Liver (tissue), 9 donors: ENCODE data around the gene GRIN2A. TPM values are rescaled to one million over a fixed set of nuclear protein-coding genes. Genes with fewer than 3 reads are reported as not detected.

ENCODE experiments used
- DNase-seq: peaks from one replicate; pipeline ENCODE4 v3.0.0-alpha.2; 2017; ENCODE audit warnings: low spot score
- H3K27ac ChIP-seq, 2 donors: one replicate each; pipeline ENCODE4 v1.7.0; 2013; ENCODE audit warnings: inconsistent platforms in 2 of 2, low read length in 2 of 2, control low read depth in 1 of 2, low read depth in 1 of 2, mild to moderate bottlenecking in 1 of 2
- H3K27me3 ChIP-seq, 4 donors: one replicate each; pipeline versions ENCODE4 v1.6.1 to v1.7.0; 2013; ENCODE audit warnings: low read length in 3 of 4, inconsistent platforms in 1 of 4, mild to moderate bottlenecking in 1 of 4, moderate library complexity in 1 of 4; ENCODE audit not compliant: control insufficient read depth in 4 of 4, insufficient read depth in 4 of 4
- H3K36me3 ChIP-seq, 4 donors: one replicate each; pipeline versions ENCODE4 v1.6.1 to v1.7.0; 2013; ENCODE audit warnings: low read length in 3 of 4, mild to moderate bottlenecking in 3 of 4, low read depth in 1 of 4, moderate library complexity in 1 of 4; ENCODE audit not compliant: control insufficient read depth in 4 of 4, insufficient read depth in 3 of 4
- H3K4me1 ChIP-seq, 4 donors: one replicate each; pipeline versions ENCODE4 v1.6.1 to v1.7.0; 2013; ENCODE audit warnings: low read length in 3 of 4, mild to moderate bottlenecking in 3 of 4, moderate library complexity in 1 of 4; ENCODE audit not compliant: control insufficient read depth in 4 of 4, insufficient read depth in 4 of 4
- H3K4me3 ChIP-seq, 3 donors: one replicate each; pipeline versions ENCODE4 v1.6.1 to v1.7.0; 2013; ENCODE audit warnings: low read length in 3 of 3, control low read depth in 1 of 3, low read depth in 1 of 3, mild to moderate bottlenecking in 1 of 3
- H3K9ac ChIP-seq, 2 donors: one replicate each; pipeline ENCODE4 v1.7.0; 2013; ENCODE audit warnings: low read length in 2 of 2, mild to moderate bottlenecking in 2 of 2, moderate library complexity in 2 of 2, control low read depth in 1 of 2, low read depth in 1 of 2
- H3K9me3 ChIP-seq, 4 donors: one replicate each; pipeline versions ENCODE4 v1.6.1 to v1.7.0; 2013; ENCODE audit warnings: low read length in 3 of 4; ENCODE audit not compliant: control insufficient read depth in 4 of 4
- ATF3 ChIP-seq: IDR thresholded peaks from 2 replicates; pipeline ENCODE4 v1.6.1; 2016; ENCODE audit warnings: antibody characterized with exemption
- EGR1 ChIP-seq, 2 donors: IDR thresholded peaks; 2 replicates each; pipeline ENCODE4 v1.6.1; 2016 to 2018; ENCODE audit warnings: antibody characterized with exemption in 2 of 2, low read depth in 2 of 2
- FOXA1 ChIP-seq: IDR thresholded peaks from 2 replicates; pipeline ENCODE4 v1.6.1; 2016; ENCODE audit warnings: antibody characterized with exemption
- FOXA2 ChIP-seq: IDR thresholded peaks from 2 replicates; pipeline ENCODE4 v1.6.1; 2016; ENCODE audit warnings: antibody characterized with exemption
- GABPA ChIP-seq, 2 donors: IDR thresholded peaks in 1 of 2; conservative IDR thresholded peaks in 1 of 2; 2 replicates each; pipeline ENCODE4 v1.6.1; 2016; ENCODE audit warnings: antibody characterized with exemption in 2 of 2, mild to moderate bottlenecking in 1 of 2, moderate library complexity in 1 of 2
- HNF4A ChIP-seq, 2 donors: conservative IDR thresholded peaks; 2 replicates each; pipeline ENCODE4 v1.6.1; 2016; ENCODE audit warnings: antibody characterized with exemption in 2 of 2, mild to moderate bottlenecking in 2 of 2
- JUND ChIP-seq, 2 donors: IDR thresholded peaks; 2 replicates each; pipeline ENCODE4 v1.6.1; 2016; ENCODE audit warnings: antibody characterized with exemption in 2 of 2
- NR2F2 ChIP-seq: IDR thresholded peaks from 2 replicates; pipeline ENCODE4 v1.6.1; 2016; ENCODE audit warnings: antibody characterized with exemption
- RAD21 ChIP-seq, 2 donors: IDR thresholded peaks; 2 replicates each; pipeline ENCODE4 v1.6.1; 2016; ENCODE audit warnings: antibody characterized with exemption in 2 of 2, mild to moderate bottlenecking in 2 of 2
- REST ChIP-seq: IDR thresholded peaks from 2 replicates; pipeline ENCODE4 v1.6.1; 2016; ENCODE audit warnings: antibody characterized with exemption, mild to moderate bottlenecking
- RXRA ChIP-seq, 2 donors: IDR thresholded peaks; 2 replicates each; pipeline ENCODE4 v1.6.1; 2017 to 2018; ENCODE audit warnings: antibody characterized with exemption in 2 of 2, mild to moderate bottlenecking in 1 of 2
- SP1 ChIP-seq: IDR thresholded peaks from 2 replicates; pipeline ENCODE4 v1.6.1; 2018; ENCODE audit warnings: antibody characterized with exemption, mild to moderate bottlenecking
- TAF1 ChIP-seq: conservative IDR thresholded peaks from 2 replicates; pipeline ENCODE4 v1.6.1; 2016; ENCODE audit warnings: antibody characterized with exemption, mild to moderate bottlenecking
- YY1 ChIP-seq: IDR thresholded peaks from 2 replicates; pipeline ENCODE4 v1.6.1; 2016; ENCODE audit warnings: antibody characterized with exemption, mild to moderate bottlenecking
- WGBS: extraction: QIAGEN DNeasy Blood & Tissue Kit; methylation state at CpG from one replicate; pipeline ENCODE4 v1.1.7; 2013; 5-methylcytosine and 5-hydroxymethylcytosine counted together
- polyA plus RNA-seq, 2 donors: library from polyadenylated mRNA; stranded (reverse) in 1 of 2; unstranded in 1 of 2; fragments of 200-250 nt in 1 of 2; fragments of >200 nt in 1 of 2; fragmentation: Nextera tagmentation in 1 of 2; extraction: Ambion mirVana in 1 of 2; gene quantifications; one replicate each; pipeline versions ENCODE4 v1.2.1 to v1.2.3, GENCODE V29; 2013 to 2015
- total RNA-seq, 2 donors: library from RNA; depleted of rRNA; stranded (reverse); fragments of >200 nt; gene quantifications; one replicate each; pipeline ENCODE4 v1.2.3, GENCODE V29; 2014
- TF ChIP-seq, protein P1 (sequence below): IDR thresholded peaks from 2 replicates; pipeline ENCODE4 v1.6.1; 2016; ENCODE audit warnings: antibody characterized with exemption
- TF ChIP-seq, protein P2 (sequence below): IDR thresholded peaks from 2 replicates; pipeline ENCODE4 v1.6.1; 2016; ENCODE audit warnings: antibody characterized with exemption
- TF ChIP-seq, protein P3 (sequence below): fragments of 150-350 bp; IDR thresholded peaks from 2 replicates; pipeline ENCODE4 v1.5.1; 2017; ENCODE audit warnings: improper control_type of control experiment, low read depth, low read length; ENCODE audit not compliant: missing input control
- donor health status: healthy.
- donor health status: healthy.
- donor health status: healthy.
- donor health status: healthy.
- donor health status: healthy.

The GRIN2A gene
- total and polyA plus RNA-seq, 4 donors, result under 0.01 to 0.08 (median 0.07) TPM; not detected in 1

DNA sequence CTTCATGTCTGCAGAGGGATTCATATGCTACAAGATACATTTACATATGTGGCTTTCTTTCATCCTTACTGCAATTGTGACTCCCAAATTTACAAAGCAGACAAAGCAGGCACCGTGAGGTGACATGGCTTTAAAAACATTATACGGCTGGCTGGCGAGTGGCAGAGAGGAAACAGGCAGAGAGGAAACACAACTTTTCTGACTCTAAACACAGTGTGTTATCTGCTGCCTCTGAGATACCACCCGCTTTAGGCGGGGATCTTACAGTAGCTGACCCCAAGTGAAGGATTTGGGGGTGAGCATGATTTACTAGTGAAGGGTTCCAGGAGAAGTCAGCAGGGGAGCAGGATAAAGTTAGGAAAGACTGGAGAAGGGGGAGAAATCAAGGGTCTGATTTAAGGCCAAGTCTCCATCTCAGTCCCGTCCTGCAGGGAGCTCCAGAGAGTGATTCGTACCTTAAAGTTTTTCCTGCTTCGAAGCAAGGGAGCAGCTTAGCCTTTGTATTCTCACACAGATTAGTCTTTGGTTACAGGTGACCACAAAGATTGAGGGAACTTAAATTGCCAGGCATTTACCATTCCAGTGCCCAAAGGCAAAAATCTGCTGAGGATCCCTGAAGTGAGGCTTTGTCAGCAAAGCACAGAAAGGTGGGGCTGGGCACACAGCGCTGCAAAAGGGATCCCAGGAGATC lies 355.0 kb downstream of the GRIN2A start:
- no peak overlapping the region for H3K4me3 ChIP-seq
- no peak overlapping the region for H3K27ac ChIP-seq
- H3K27me3 ChIP-seq, result peaks cover 0 to 3% (median 0%) of the 10 kb centered on the region in 4 donors
- H3K36me3 ChIP-seq, result no peaks in the 10 kb centered on the region
- H3K9me3 ChIP-seq, result no peaks in the 10 kb centered on the region
- H3K4me1 ChIP-seq, result no peaks in the 10 kb centered on the region
- H3K9ac ChIP-seq, result no peak overlapping the region
- WGBS, result 35% methylated on average over 9 of the region's 9 CpGs
- no peak for DNase-seq
- TF ChIP-seq, protein P1, sequence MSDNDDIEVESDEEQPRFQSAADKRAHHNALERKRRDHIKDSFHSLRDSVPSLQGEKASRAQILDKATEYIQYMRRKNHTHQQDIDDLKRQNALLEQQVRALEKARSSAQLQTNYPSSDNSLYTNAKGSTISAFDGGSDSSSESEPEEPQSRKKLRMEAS, result no peak
- no peak for TF ChIP-seq RAD21 (IDR thresholded peaks at IDR 0.05)
- no peak for TF ChIP-seq JUND (IDR thresholded peaks at IDR 0.05)
- TF ChIP-seq, protein P2, sequence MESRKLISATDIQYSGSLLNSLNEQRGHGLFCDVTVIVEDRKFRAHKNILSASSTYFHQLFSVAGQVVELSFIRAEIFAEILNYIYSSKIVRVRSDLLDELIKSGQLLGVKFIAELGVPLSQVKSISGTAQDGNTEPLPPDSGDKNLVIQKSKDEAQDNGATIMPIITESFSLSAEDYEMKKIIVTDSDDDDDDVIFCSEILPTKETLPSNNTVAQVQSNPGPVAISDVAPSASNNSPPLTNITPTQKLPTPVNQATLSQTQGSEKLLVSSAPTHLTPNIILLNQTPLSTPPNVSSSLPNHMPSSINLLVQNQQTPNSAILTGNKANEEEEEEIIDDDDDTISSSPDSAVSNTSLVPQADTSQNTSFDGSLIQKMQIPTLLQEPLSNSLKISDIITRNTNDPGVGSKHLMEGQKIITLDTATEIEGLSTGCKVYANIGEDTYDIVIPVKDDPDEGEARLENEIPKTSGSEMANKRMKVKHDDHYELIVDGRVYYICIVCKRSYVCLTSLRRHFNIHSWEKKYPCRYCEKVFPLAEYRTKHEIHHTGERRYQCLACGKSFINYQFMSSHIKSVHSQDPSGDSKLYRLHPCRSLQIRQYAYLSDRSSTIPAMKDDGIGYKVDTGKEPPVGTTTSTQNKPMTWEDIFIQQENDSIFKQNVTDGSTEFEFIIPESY, result no peak
- TF ChIP-seq TAF1, result no peak
- no peak for TF ChIP-seq GABPA (IDR thresholded peaks at IDR 0.05 in 1 of 2, conservative IDR thresholded peaks at IDR 0.05 in 1 of 2)
- no peak for TF ChIP-seq SP1

GRCh38 chr16:9826656-9827055 lies 355.6 kb downstream of the GRIN2A start:
- no peaks in the 10 kb centered on the region for H3K4me1 ChIP-seq
- no peaks in the 10 kb centered on the region for H3K36me3 ChIP-seq
- H3K27me3 ChIP-seq, result peaks cover 0 to 3% (median 0%) of the 10 kb centered on the region in 4 donors
- TF ChIP-seq SP1, result no peak
- TF ChIP-seq HNF4A (conservative IDR thresholded peaks at IDR 0.05), result no peak
- TF ChIP-seq, protein P3, sequence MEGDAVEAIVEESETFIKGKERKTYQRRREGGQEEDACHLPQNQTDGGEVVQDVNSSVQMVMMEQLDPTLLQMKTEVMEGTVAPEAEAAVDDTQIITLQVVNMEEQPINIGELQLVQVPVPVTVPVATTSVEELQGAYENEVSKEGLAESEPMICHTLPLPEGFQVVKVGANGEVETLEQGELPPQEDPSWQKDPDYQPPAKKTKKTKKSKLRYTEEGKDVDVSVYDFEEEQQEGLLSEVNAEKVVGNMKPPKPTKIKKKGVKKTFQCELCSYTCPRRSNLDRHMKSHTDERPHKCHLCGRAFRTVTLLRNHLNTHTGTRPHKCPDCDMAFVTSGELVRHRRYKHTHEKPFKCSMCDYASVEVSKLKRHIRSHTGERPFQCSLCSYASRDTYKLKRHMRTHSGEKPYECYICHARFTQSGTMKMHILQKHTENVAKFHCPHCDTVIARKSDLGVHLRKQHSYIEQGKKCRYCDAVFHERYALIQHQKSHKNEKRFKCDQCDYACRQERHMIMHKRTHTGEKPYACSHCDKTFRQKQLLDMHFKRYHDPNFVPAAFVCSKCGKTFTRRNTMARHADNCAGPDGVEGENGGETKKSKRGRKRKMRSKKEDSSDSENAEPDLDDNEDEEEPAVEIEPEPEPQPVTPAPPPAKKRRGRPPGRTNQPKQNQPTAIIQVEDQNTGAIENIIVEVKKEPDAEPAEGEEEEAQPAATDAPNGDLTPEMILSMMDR, result no peak
- no peak for TF ChIP-seq GABPA (IDR thresholded peaks at IDR 0.05 in 1 of 2, conservative IDR thresholded peaks at IDR 0.05 in 1 of 2)
- TF ChIP-seq FOXA1, result no peak
- TF ChIP-seq REST, result no peak
- TF ChIP-seq ATF3, result no peak
- no peak for TF ChIP-seq YY1
- TF ChIP-seq TAF1, result no peak
- TF ChIP-seq EGR1 (IDR thresholded peaks at IDR 0.05; ENCODE audit: low read depth in 2 of 2), result no peak
- no peak for TF ChIP-seq RXRA (IDR thresholded peaks at IDR 0.05)
- no peak for TF ChIP-seq FOXA2
- TF ChIP-seq, protein P1, result no peak
- TF ChIP-seq RAD21 (IDR thresholded peaks at IDR 0.05), result no peak
- TF ChIP-seq NR2F2, result no peak
- no peak for TF ChIP-seq JUND (IDR thresholded peaks at IDR 0.05)
- TF ChIP-seq, protein P2, result no peak
- H3K4me3 ChIP-seq, result no peak overlapping the region
- H3K9me3 ChIP-seq, result no peaks in the 10 kb centered on the region
- H3K9ac ChIP-seq, result no peak overlapping the region
- H3K27ac ChIP-seq, result no peak overlapping the region
- WGBS, result 37% methylated on average over 2 of the region's 2 CpGs
- DNase-seq, result no peak
